ENCODE data around the gene HOXB7.
A peak's percentile ranks its signal among the peaks of the same experiment; 100 is the strongest.

- peak; percentile 6 for TF ChIP-seq CTCF (IDR thresholded peaks at IDR 0.05; ENCODE audit: low read depth, low read length, missing input control)
- TF ChIP-seq FOXA1 (IDR thresholded peaks at IDR 0.05): no peak
- no peak for TF ChIP-seq REST (IDR thresholded peaks at IDR 0.05)
- no peak for TF ChIP-seq RAD21 (IDR thresholded peaks at IDR 0.05)
- TF ChIP-seq RXRA (IDR thresholded peaks at IDR 0.05): no peak
- TF ChIP-seq GABPA (IDR thresholded peaks at IDR 0.05 in 1 of 2, conservative IDR thresholded peaks at IDR 0.05 in 1 of 2): no peak
- TF ChIP-seq TAF1 (conservative IDR thresholded peaks at IDR 0.05): no peak
- TF ChIP-seq, protein P1, sequence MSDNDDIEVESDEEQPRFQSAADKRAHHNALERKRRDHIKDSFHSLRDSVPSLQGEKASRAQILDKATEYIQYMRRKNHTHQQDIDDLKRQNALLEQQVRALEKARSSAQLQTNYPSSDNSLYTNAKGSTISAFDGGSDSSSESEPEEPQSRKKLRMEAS (IDR thresholded peaks at IDR 0.05): no peak
- TF ChIP-seq, protein P2, sequence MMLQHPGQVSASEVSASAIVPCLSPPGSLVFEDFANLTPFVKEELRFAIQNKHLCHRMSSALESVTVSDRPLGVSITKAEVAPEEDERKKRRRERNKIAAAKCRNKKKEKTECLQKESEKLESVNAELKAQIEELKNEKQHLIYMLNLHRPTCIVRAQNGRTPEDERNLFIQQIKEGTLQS (IDR thresholded peaks at IDR 0.05): no peak
- no peak for TF ChIP-seq YY1 (IDR thresholded peaks at IDR 0.05)
Observed at GRCh38 chr17:48612854-48613691, 2.3 kb upstream of the HOXB7 start.

Measured in liver (tissue), 3 donors.